ENCODE measurements around the gene DENND2D.

DENND2D gene

DNA sequence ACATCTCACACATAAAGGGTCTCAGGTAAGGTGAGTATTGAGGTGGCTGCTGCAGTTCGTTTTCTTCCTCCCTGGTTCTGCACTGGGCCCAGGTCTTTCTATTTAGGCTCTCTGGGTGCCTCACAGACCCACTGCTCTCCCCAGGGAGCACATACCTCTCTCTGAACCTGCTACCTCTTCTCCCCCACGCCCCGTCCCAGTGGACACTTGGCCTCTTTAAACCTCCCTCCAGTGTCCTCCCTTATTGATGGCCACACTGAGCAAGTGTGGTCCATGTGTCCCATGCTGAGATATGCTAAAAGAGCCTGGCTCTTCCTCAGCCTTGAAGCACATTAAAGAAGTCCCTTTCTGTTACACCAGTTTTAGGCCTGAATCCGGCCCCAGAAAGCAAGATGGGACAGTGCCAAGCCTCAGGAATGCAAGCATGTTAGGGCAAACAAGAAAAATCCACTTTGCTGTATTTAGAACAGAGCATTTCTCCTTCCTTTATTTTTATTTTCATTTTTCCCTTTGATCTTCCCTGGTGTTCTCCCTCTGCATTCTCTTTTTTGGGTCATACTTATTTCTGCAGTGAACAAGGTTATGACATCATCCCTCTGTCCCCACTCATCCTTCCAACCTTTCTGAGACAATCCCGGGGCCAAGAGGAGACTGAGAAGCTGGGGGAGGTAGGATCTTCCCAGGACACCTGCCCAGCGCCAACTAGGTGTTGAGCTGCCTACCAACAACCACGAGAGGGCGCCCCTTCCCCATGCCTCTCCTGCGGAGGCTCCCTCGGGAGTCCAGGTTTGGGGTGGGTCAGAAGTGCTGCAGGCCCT lies 22.1 kb upstream of the DENND2D start (continued):
- TF ChIP-seq ZNF610 (tag by site-specific recombination; IDR thresholded peaks at IDR 0.05; ENCODE audit: borderline replicate concordance) = no peak
- TF ChIP-seq ZSCAN5A (tag by site-specific recombination; IDR thresholded peaks at IDR 0.05) = no peak
- no peak for TF ChIP-seq TRIM28 (IDR thresholded peaks at IDR 0.05; ENCODE audit: borderline replicate concordance, low read length)
- TF ChIP-seq GLI4 (tag by site-specific recombination; IDR thresholded peaks at IDR 0.05) = no peak
- TF ChIP-seq KLF16 (tag by site-specific recombination; IDR thresholded peaks at IDR 0.05) = no peak
- TF ChIP-seq SCRT2 (tag by site-specific recombination; IDR thresholded peaks at IDR 0.05) = 0 out of 2 replicates have a peak, but pooled peaks have one; percentile 13
- TF ChIP-seq ZNF140 (tag by site-specific recombination; IDR thresholded peaks at IDR 0.05) = no peak
- TF ChIP-seq ZBTB20 (tag by site-specific recombination; IDR thresholded peaks at IDR 0.05) = no peak
- TF ChIP-seq ZNF266 (tag by site-specific recombination; IDR thresholded peaks at IDR 0.05; ENCODE audit: low read depth) = no peak
- no peak for TF ChIP-seq ZNF623 (tag by site-specific recombination; IDR thresholded peaks at IDR 0.05)
- TF ChIP-seq, protein P1, sequence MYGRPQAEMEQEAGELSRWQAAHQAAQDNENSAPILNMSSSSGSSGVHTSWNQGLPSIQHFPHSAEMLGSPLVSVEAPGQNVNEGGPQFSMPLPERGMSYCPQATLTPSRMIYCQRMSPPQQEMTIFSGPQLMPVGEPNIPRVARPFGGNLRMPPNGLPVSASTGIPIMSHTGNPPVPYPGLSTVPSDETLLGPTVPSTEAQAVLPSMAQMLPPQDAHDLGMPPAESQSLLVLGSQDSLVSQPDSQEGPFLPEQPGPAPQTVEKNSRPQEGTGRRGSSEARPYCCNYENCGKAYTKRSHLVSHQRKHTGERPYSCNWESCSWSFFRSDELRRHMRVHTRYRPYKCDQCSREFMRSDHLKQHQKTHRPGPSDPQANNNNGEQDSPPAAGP (tag by site-specific recombination; IDR thresholded peaks at IDR 0.05) = 0 out of 2 replicates have a peak, but pooled peaks have one; percentile 34
- no peak; the same call in 1 of the 2 replicates for TF ChIP-seq ZEB2 (tag by site-specific recombination; IDR thresholded peaks at IDR 0.05)
- no peak for TF ChIP-seq ZNF121 (tag by site-specific recombination; IDR thresholded peaks at IDR 0.05)
- no peak for TF ChIP-seq ZNF785 (tag by site-specific recombination; IDR thresholded peaks at IDR 0.05)
- no peak for TF ChIP-seq ZNF621 (tag by site-specific recombination; IDR thresholded peaks at IDR 0.05)
- TF ChIP-seq ZNF133 (tag by site-specific recombination; IDR thresholded peaks at IDR 0.05) = no peak
- TF ChIP-seq ZBTB44 (tag by site-specific recombination; IDR thresholded peaks at IDR 0.05) = no peak
- TF ChIP-seq, protein P2, sequence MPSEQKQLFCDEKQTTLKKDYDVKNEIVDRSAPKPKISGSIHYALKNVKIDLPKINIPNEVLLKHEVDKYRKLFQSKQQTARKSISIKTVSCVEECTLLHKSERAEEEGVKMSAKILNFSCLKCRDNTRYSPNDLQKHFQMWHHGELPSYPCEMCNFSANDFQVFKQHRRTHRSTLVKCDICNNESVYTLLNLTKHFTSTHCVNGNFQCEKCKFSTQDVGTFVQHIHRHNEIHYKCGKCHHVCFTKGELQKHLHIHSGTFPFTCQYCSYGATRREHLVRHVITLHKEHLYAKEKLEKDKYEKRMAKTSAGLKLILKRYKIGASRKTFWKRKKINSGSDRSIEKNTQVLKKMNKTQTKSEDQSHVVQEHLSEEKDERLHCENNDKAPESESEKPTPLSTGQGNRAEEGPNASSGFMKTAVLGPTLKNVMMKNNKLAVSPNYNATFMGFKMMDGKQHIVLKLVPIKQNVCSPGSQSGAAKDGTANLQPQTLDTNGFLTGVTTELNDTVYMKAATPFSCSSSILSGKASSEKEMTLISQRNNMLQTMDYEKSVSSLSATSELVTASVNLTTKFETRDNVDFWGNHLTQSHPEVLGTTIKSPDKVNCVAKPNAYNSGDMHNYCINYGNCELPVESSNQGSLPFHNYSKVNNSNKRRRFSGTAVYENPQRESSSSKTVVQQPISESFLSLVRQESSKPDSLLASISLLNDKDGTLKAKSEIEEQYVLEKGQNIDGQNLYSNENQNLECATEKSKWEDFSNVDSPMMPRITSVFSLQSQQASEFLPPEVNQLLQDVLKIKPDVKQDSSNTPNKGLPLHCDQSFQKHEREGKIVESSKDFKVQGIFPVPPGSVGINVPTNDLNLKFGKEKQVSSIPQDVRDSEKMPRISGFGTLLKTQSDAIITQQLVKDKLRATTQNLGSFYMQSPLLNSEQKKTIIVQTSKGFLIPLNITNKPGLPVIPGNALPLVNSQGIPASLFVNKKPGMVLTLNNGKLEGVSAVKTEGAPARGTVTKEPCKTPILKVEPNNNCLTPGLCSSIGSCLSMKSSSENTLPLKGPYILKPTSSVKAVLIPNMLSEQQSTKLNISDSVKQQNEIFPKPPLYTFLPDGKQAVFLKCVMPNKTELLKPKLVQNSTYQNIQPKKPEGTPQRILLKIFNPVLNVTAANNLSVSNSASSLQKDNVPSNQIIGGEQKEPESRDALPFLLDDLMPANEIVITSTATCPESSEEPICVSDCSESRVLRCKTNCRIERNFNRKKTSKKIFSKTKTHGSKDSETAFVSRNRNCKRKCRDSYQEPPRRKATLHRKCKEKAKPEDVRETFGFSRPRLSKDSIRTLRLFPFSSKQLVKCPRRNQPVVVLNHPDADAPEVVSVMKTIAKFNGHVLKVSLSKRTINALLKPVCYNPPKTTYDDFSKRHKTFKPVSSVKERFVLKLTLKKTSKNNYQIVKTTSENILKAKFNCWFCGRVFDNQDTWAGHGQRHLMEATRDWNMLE (tag by site-specific recombination; conservative IDR thresholded peaks at IDR 0.05; ENCODE audit: low read depth) = 0 out of 2 replicates have a peak, but pooled peaks have one; percentile 19
- no peak for TF ChIP-seq ZNF510 (tag by site-specific recombination; IDR thresholded peaks at IDR 0.05; ENCODE audit: insufficient replicate concordance)
- TF ChIP-seq AEBP2 (tag by site-specific recombination; IDR thresholded peaks at IDR 0.05; ENCODE audit: borderline replicate concordance) = no peak
- TF ChIP-seq, protein P3, sequence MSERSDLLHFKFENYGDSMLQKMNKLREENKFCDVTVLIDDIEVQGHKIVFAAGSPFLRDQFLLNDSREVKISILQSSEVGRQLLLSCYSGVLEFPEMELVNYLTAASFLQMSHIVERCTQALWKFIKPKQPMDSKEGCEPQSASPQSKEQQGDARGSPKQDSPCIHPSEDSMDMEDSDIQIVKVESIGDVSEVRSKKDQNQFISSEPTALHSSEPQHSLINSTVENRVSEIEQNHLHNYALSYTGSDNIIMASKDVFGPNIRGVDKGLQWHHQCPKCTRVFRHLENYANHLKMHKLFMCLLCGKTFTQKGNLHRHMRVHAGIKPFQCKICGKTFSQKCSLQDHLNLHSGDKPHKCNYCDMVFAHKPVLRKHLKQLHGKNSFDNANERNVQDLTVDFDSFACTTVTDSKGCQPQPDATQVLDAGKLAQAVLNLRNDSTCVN (tag by site-specific recombination; optimal IDR thresholded peaks at IDR 0.05) = no peak
- TF ChIP-seq, protein P4, sequence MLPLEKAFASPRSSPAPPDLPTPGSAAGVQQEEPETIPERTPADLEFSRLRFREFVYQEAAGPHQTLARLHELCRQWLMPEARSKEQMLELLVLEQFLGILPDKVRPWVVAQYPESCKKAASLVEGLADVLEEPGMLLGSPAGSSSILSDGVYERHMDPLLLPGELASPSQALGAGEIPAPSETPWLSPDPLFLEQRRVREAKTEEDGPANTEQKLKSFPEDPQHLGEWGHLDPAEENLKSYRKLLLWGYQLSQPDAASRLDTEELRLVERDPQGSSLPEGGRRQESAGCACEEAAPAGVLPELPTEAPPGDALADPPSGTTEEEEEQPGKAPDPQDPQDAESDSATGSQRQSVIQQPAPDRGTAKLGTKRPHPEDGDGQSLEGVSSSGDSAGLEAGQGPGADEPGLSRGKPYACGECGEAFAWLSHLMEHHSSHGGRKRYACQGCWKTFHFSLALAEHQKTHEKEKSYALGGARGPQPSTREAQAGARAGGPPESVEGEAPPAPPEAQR (tag by site-specific recombination; IDR thresholded peaks at IDR 0.05) = no peak
- TF ChIP-seq ZBTB21 (tag by site-specific recombination; IDR thresholded peaks at IDR 0.05) = peak; percentile 58
- no peak for TF ChIP-seq GFI1B (tag by site-specific recombination; IDR thresholded peaks at IDR 0.05)
